ENCODE results near the gene MAPRE3.

MAPRE3 gene

GRCh38 chr2:26986576-26986975 lies 16.1 kb downstream of the MAPRE3 start:
- no peak for DNase-seq

- DNase-seq: no peak
Observed at GRCh38 chr2:26988058-26988860, 17.8 kb downstream of the MAPRE3 start.

- DNase-seq: no peak
Observed at GRCh38 chr2:26989156-26989555, 18.7 kb downstream of the MAPRE3 start.

GRCh38 chr2:26991717-26992116 lies 21.3 kb downstream of the MAPRE3 start:
- no peak for DNase-seq

GRCh38 chr2:26993768-26994167 lies 23.3 kb downstream of the MAPRE3 start:
- DNase-seq: no peak

GRCh38 chr2:26994983-26995382 lies 24.5 kb downstream of the MAPRE3 start:
- DNase-seq: no peak

- no peak for DNase-seq
Observed at GRCh38 chr2:26997394-26997793, 27.0 kb downstream of the MAPRE3 start.

- no peak for DNase-seq
Observed at GRCh38 chr2:26998323-26998722, 27.9 kb downstream of the MAPRE3 start.

- DNase-seq: no peak
Observed at GRCh38 chr2:27000228-27000627, 29.8 kb downstream of the MAPRE3 start.

GRCh38 chr2:27000995-27001394 lies 30.6 kb downstream of the MAPRE3 start:
- DNase-seq: no peak

- no peak for DNase-seq
Observed at GRCh38 chr2:27001950-27002349, 31.5 kb downstream of the MAPRE3 start.

GRCh38 chr2:27003007-27003406 lies 32.6 kb downstream of the MAPRE3 start:
- DNase-seq: no peak

GRCh38 chr2:27003857-27004256 lies 33.4 kb downstream of the MAPRE3 start:
- no peak for DNase-seq

GRCh38 chr2:27006602-27007415 lies 36.4 kb downstream of the MAPRE3 start:
- no peak for DNase-seq

GRCh38 chr2:27007416-27008374 lies 37.3 kb downstream of the MAPRE3 start:
- DNase-seq: no peak

GRCh38 chr2:27008678-27009077 lies 38.2 kb downstream of the MAPRE3 start:
- no peak for DNase-seq

- DNase-seq: no peak
Observed at GRCh38 chr2:27009083-27009482, 38.6 kb downstream of the MAPRE3 start.

- no peak for DNase-seq
Observed at GRCh38 chr2:27009716-27010115, 39.3 kb downstream of the MAPRE3 start.

- no peak for DNase-seq
Observed at GRCh38 chr2:27010139-27010538, 39.7 kb downstream of the MAPRE3 start.

- no peak for DNase-seq
Observed at GRCh38 chr2:27013738-27014137, 43.3 kb downstream of the MAPRE3 start.

GRCh38 chr2:27014771-27015433 lies 44.5 kb downstream of the MAPRE3 start:
- no peak for DNase-seq

GRCh38 chr2:27016801-27017325 lies 46.4 kb downstream of the MAPRE3 start:
- peak; percentile 59 to 60 for DNase-seq
